ENCODE measurements around the gene A3GALT2.

Gene A3GALT2

GRCh38 chr1:33359931-33360330, 39.0 kb upstream of the A3GALT2 start:
- Mint-ChIP-seq H3K4me3 (no peak overlapping the region), H3K36me3 (ENCODE audit: insufficient read depth) (no peaks in the 10 kb centered on the region), H3K27ac (no peak overlapping the region), H3K27me3 (no peaks in the 10 kb centered on the region), H3K4me1 (ENCODE audit: low read depth in 2 of 2) (no peaks in the 10 kb centered on the region), H3K9me3 (no peaks in the 10 kb centered on the region)
- DNase-seq (no peak), ATAC-seq (replicated peaks) (no peak)

DNA sequence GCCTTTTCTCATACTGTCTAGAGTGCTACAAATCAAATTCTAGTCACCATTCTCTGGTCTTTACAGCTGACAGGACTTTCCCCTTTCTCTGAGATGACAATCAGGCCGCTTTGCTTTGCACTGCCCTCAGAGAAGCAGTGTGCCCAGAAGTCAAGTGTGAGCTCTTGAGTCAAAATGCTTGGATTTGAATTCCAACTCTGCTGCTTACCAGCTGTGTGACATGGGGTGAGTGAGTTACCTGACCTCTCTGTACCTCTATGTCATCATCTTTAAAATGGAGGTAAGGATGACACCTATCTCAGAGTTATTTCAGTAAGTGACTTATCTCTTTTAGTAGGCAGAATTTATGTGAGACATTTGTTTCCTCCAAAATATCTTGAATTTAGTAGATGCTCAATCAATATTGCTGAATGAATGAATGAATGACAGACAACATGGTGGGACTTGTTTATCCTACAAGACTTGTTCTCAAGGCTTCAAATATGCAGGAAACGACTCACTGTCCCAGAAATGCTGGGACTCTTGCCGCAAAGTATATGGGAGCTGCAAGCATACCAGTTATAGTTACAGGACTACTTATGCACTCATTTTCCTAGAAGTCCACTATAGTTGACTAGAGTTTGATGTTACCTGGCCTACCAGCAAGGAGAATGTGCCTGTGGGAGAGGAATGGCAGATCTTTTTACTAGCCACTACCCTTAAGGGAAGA, 38.1 kb upstream of the A3GALT2 start:
- Mint-ChIP-seq H3K27ac (no peak overlapping the region), H3K4me3 (no peak overlapping the region), H3K4me1 (ENCODE audit: low read depth in 2 of 2) (no peaks in the 10 kb centered on the region), H3K36me3 (ENCODE audit: insufficient read depth) (no peaks in the 10 kb centered on the region), H3K9me3 (no peaks in the 10 kb centered on the region), H3K27me3 (no peaks in the 10 kb centered on the region)
- DNase-seq (no peak), ATAC-seq (replicated peaks) (no peak)

DNA sequence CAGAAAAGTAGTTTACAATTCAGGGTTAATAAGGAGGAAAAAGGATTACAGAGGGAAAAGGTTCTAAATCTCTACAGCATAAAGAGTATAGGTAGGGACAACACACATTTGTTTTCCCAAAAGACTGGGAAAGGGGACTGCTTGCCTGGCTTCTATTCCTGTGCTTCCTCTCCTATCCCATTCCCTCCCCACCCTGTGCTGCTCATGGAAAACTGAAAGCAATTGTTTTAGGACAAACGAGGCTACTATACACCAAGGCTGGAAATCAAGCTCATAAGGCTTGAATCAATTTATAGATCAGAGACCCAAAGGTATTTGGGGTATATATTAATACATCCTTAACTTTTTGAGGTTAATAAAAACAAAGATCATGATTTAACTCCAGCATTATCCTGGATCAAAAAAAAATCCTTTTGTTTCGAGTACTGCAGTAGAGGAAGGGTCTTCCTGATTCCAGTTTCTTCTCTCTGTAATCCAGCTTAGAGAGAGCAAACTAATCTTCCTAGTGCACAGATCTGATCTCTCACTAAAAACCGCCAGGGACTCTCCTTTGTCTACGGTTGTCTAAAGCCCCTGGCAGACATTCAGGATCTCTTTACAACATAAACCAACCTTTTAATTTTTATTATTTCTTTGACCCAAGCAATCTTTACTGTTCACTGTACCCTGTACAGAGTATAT, 37.4 kb upstream of the A3GALT2 start:
- Mint-ChIP-seq H3K27ac (no peak overlapping the region), H3K9me3 (no peaks in the 10 kb centered on the region), H3K4me1 (ENCODE audit: low read depth in 2 of 2) (no peaks in the 10 kb centered on the region), H3K27me3 (no peaks in the 10 kb centered on the region), H3K36me3 (ENCODE audit: insufficient read depth) (peaks cover 3% of the 10 kb centered on the region), H3K4me3 (no peak overlapping the region)
- ATAC-seq (replicated peaks) (no peak), DNase-seq (no peak)

GRCh38 chr1:33357099-33357498, 36.2 kb upstream of the A3GALT2 start:
- no peaks in the 10 kb centered on the region for H3K9me3 Mint-ChIP-seq
- ATAC-seq (replicated peaks) (no peak), DNase-seq (no peak)
- H3K27me3 Mint-ChIP-seq = no peaks in the 10 kb centered on the region
- peaks cover 3% of the 10 kb centered on the region for H3K36me3 Mint-ChIP-seq (ENCODE audit: insufficient read depth)
- H3K27ac Mint-ChIP-seq = no peak overlapping the region
- H3K4me3 Mint-ChIP-seq = no peak overlapping the region
- no peaks in the 10 kb centered on the region for H3K4me1 Mint-ChIP-seq (ENCODE audit: low read depth in 2 of 2)

DNA sequence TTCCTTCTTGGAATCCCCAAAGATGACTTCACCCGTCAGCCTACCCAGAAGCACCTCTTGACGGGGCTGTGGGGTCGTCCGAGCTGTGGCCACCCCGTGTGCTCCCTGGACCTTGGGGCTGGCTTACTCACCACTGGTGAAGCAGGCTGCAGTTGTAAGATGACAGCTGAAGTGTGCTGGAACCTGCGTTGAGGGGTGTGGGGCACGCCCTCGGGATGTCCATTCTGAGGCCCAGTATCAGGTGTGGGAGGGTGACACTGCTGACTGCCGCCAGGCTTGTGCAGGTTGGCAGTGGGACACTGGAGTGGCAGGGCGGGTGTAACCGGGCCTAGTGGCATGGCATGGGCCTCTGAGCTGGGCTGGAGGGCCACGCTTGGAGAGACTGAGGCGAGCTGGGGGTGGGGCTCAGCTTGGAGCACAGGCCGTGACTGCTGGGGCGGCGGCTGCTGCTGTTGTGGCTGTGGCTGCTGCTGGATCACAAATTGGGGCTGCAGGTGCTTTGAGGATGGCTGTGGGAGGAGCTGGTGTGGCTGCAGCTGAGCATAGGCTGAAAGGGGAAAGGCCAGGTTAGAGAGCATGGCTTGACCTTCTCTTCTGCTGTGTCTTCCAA, 33.9 kb upstream of the A3GALT2 start:
- Mint-ChIP-seq H3K4me1 (ENCODE audit: low read depth in 2 of 2) (peaks cover 9 to 10% of the 10 kb centered on the region in 2 donors), H3K36me3 (ENCODE audit: insufficient read depth) (peaks cover 3% of the 10 kb centered on the region), H3K27me3 (no peaks in the 10 kb centered on the region), H3K27ac (no peak overlapping the region), H3K4me3 (no peak overlapping the region), H3K9me3 (no peaks in the 10 kb centered on the region)
- DNase-seq (no peak), ATAC-seq (replicated peaks) (no peak)

DNA sequence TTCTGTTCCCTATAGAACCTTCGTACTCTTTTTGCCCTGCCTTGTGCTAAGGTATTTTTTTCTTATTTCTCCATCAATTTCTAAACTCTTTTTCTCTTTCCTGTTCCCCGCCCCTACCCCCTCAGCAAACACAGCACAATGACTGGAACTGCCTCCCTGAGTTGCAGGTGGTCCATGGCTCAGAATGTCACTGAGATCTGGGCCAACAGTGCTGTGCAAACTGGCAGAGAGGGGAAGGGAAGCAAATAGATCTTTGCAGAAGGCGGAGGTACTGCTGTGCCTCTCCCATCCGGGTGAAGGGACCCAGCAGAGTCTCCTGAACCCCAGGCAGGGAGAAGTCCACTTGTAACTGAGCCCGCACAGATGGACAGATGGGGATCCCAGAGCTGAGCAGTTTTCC, 32.6 kb upstream of the A3GALT2 start:
- ATAC-seq (replicated peaks) (no peak), DNase-seq (no peak)
- Mint-ChIP-seq H3K9me3 (no peaks in the 10 kb centered on the region), H3K4me3 (no peak overlapping the region), H3K4me1 (ENCODE audit: low read depth in 2 of 2) (peaks cover 11 to 14% of the 10 kb centered on the region in 2 donors), H3K27me3 (no peaks in the 10 kb centered on the region), H3K36me3 (ENCODE audit: insufficient read depth) (peaks cover 3% of the 10 kb centered on the region), H3K27ac (no peak overlapping the region)

GRCh38 chr1:33351281-33351660, 30.4 kb upstream of the A3GALT2 start:
- Mint-ChIP-seq H3K27ac (peak overlapping the region in 1 of 2 donors; percentile 59), H3K4me1 (ENCODE audit: low read depth in 2 of 2) (peaks cover 28 to 32% of the 10 kb centered on the region in 2 donors)
- ATAC-seq (replicated peaks) = no peak

DNA sequence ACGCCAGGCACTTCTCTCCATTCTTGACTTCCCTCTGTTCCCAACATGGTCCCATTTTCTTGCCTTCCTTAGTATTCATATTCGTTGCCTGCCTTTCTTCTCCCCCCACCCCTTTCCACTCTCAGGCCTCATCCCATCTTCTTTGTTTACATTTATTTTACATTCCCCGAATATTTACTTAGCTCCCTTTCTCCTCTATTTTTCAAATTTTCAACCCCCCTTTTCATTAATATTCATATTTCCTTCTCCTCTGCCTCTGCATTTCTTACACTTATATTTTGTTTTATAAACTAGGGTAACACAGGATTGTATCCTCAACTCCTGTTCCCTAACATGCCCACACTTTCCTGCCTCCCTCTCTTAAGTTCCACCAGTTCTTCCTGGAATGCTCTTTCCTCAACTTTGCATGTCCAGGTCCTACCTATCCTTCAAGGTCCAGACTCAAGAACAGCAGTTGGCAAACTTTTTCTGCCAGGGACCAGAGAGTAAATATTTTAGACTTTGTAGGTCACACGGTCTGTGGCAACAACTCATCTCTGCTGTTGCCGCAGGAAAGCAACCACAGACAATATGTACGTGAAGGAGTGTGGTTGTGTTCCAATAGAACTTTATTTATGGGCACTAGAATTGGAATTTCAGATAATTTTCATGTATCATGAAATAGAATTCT, 29.8 kb upstream of the A3GALT2 start:
- ATAC-seq (replicated peaks) (no peak), DNase-seq (no peak)
- H3K27ac Mint-ChIP-seq = peak overlapping the region in 1 of 2 donors; percentile 59
- no peaks in the 10 kb centered on the region for H3K9me3 Mint-ChIP-seq
- H3K27me3 Mint-ChIP-seq = no peaks in the 10 kb centered on the region
- H3K4me1 Mint-ChIP-seq (ENCODE audit: low read depth in 2 of 2) = peaks cover 28 to 32% of the 10 kb centered on the region in 2 donors
- H3K4me3 Mint-ChIP-seq = peak overlapping the region; percentile 81 to 87
- H3K36me3 Mint-ChIP-seq (ENCODE audit: insufficient read depth) = peaks cover 6% of the 10 kb centered on the region

More at GRCh38 chr1:33351281-33351660, 30.4 kb upstream of the A3GALT2 start:
- no peaks in the 10 kb centered on the region for H3K9me3 Mint-ChIP-seq
- peaks cover 6% of the 10 kb centered on the region for H3K36me3 Mint-ChIP-seq (ENCODE audit: insufficient read depth)
- H3K4me3 Mint-ChIP-seq = no peak overlapping the region
- DNase-seq = no peak
- H3K27me3 Mint-ChIP-seq = no peaks in the 10 kb centered on the region

GRCh38 chr1:33349778-33350610, 29.1 kb upstream of the A3GALT2 start:
- Mint-ChIP-seq H3K4me3 (peak overlapping the region; percentile 81 to 87), H3K4me1 (ENCODE audit: low read depth in 2 of 2) (peaks cover 30 to 32% of the 10 kb centered on the region in 2 donors), H3K9me3 (no peaks in the 10 kb centered on the region), H3K27me3 (no peaks in the 10 kb centered on the region), H3K27ac (peak overlapping the region; percentile 59), H3K36me3 (ENCODE audit: insufficient read depth) (peaks cover 6% of the 10 kb centered on the region)
- peak; percentile 63 to 72 (median 66) for DNase-seq
- ATAC-seq (replicated peaks) = peak; percentile 84

DNA sequence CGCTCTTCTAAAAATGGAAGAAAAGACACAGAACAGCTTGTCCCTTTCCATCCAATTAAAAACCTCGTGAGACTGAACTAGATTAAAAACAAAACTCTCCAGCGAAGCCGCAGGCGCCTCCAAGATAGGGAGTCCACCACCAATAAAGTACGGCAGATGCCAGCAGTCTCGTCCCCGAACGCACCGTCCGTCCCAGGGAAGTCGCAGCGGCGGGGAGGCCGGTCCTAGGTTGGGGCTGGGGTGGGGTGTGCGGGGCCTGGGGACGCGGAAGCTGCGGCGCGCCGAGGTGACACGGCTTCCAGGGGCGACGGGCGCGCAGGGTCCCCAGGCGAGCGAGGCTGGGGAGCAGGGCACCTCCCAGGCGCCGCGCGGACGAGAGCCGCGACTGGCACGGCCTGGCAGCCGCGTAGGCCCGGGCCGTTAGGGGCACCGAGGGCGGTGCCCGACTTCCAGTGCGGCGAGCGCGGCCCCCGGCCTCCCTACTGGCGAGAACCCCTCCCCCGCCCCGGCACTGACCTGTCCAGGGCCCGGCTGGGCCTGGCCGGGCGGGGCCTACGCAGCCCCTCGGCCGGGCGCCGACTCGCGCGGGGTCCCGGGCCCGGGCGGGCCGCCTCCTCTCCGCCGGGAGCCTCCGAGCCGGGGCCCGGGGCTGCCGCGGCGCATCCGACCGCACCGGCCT, 28.3 kb upstream of the A3GALT2 start:
- DNase-seq = peak; percentile 27 to 39 (median 32)
- peak; percentile 50 for ATAC-seq (replicated peaks)
- H3K4me1 Mint-ChIP-seq (ENCODE audit: low read depth in 2 of 2) = peaks cover 30 to 32% of the 10 kb centered on the region in 2 donors
- no peaks in the 10 kb centered on the region for H3K9me3 Mint-ChIP-seq
- no peaks in the 10 kb centered on the region for H3K27me3 Mint-ChIP-seq
- peak overlapping the region; percentile 62 to 88 for H3K27ac Mint-ChIP-seq
- peaks cover 13% of the 10 kb centered on the region for H3K36me3 Mint-ChIP-seq (ENCODE audit: insufficient read depth)
- peak overlapping the region; percentile 89 to 92 for H3K4me3 Mint-ChIP-seq

- Mint-ChIP-seq H3K9me3 (no peaks in the 10 kb centered on the region), H3K4me1 (ENCODE audit: low read depth in 2 of 2) (peaks cover 30 to 32% of the 10 kb centered on the region in 2 donors), H3K27ac (peak overlapping the region; percentile 62 to 88), H3K27me3 (no peaks in the 10 kb centered on the region), H3K4me3 (peak overlapping the region; percentile 89 to 92), H3K36me3 (ENCODE audit: insufficient read depth) (peaks cover 15% of the 10 kb centered on the region)
- DNase-seq = no peak
- ATAC-seq (replicated peaks) = no peak
Measured at GRCh38 chr1:33348676-33349080, 27.8 kb upstream of the A3GALT2 start.

GRCh38 chr1:33348194-33348593, 27.3 kb upstream of the A3GALT2 start:
- H3K9me3 Mint-ChIP-seq = no peaks in the 10 kb centered on the region
- no peaks in the 10 kb centered on the region for H3K27me3 Mint-ChIP-seq
- peaks cover 17% of the 10 kb centered on the region for H3K36me3 Mint-ChIP-seq (ENCODE audit: insufficient read depth)
- H3K27ac Mint-ChIP-seq = peak overlapping the region in 1 of 2 donors; percentile 62
- no peak for DNase-seq
- no peak for ATAC-seq (replicated peaks)
- H3K4me3 Mint-ChIP-seq = peak overlapping the region; percentile 89 to 92
- H3K4me1 Mint-ChIP-seq (ENCODE audit: low read depth in 2 of 2) = peaks cover 30 to 32% of the 10 kb centered on the region in 2 donors

Data from effector memory CD8-positive, alpha-beta T cell (primary cell).